ENCODE data around the gene CHST11.

Gene CHST11

DNA sequence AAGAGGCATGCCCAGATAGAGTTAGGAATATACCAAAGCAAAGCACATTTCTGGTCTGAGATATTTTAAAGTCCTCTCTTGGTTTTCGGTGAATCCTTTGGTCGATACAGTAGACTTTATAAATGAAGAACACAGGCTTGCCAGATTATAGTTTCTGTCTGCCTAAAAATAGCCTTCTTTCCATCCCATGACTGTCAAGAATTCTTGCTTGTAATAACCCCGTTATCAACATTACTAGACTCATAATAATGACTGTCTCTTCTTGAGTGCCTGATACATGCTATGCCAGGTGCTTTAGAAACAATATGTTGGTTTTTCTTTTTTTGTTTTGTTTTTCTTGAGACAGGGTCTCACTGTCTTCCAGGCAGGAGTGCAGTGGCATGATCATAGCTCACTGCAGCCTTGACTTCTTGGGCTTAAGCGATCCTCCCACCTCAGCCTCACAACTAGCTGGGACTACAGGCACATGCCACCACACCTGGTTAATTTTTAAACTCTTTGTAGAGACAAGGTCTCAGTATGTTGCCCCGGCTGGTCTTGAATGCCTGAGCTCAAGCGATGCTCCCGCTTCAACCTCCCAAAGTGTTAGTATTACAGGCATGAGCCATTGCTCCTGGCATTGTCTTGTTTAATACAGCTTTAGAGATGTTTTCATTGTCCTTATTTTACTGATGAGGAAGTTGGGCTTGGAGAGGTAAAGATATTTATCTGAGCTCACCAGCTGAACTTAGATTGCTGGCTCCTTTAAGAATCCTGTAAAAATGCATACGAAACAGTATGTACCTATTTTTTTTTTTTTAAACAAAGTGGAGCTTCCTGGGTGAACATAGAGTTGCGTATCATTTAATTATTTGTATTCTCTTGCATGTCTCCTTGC is 30.4 kb downstream of the CHST11 start:
- no peak for DNase-seq (ENCODE audit: low read depth)
- TF ChIP-seq, protein P1, sequence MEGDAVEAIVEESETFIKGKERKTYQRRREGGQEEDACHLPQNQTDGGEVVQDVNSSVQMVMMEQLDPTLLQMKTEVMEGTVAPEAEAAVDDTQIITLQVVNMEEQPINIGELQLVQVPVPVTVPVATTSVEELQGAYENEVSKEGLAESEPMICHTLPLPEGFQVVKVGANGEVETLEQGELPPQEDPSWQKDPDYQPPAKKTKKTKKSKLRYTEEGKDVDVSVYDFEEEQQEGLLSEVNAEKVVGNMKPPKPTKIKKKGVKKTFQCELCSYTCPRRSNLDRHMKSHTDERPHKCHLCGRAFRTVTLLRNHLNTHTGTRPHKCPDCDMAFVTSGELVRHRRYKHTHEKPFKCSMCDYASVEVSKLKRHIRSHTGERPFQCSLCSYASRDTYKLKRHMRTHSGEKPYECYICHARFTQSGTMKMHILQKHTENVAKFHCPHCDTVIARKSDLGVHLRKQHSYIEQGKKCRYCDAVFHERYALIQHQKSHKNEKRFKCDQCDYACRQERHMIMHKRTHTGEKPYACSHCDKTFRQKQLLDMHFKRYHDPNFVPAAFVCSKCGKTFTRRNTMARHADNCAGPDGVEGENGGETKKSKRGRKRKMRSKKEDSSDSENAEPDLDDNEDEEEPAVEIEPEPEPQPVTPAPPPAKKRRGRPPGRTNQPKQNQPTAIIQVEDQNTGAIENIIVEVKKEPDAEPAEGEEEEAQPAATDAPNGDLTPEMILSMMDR (IDR thresholded peaks at IDR 0.05; ENCODE audit: control insufficient read depth, insufficient read depth, low read depth, low read length, missing control alignments) = no peak
- no peak overlapping the region for H3K4me3 ChIP-seq (ENCODE audit: control insufficient read depth, low read depth, low read length)

DNA sequence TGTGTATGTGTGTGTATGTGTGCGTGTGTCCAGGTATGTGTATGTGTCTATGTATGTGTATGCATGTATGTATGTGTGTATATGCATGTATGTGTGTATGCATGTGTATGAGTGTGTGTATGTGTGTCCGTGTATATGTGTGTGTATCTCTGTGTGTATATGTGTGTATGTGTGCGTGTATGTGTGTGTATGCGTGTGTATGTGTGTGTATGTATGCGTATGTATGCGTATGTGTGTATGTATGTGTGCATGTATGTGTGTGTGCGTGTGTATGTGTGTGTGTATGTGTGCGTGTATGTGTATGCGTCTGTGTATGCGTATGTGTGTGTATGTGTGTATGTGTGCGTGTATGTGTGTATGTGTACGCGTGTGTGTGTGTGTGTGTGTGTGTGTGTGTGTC is 31.6 kb downstream of the CHST11 start:
- no peak overlapping the region for H3K4me3 ChIP-seq (ENCODE audit: control insufficient read depth, low read depth, low read length)
- no peak for DNase-seq (ENCODE audit: low read depth)
- TF ChIP-seq, protein P1 (IDR thresholded peaks at IDR 0.05; ENCODE audit: control insufficient read depth, insufficient read depth, low read depth, low read length, missing control alignments) = no peak

DNA sequence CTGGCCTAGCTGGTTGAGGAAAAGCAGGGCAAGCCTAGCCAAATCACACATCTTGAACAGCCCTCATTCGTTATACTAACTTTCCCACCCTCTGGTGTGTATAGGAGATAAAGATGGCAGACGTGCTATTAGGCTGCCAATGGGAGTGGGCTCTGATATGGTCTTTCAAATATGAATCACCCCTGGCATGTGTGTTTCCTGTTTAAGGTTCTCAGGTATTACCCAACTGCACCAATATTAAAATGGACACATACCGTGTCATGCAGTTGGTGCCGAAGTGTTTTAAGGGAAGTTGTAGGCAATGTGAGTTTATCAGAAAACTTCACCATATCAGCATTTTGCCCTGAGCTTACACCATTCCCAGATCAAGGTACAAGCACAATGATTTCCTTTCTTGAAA is 33.4 kb downstream of the CHST11 start:
- DNase-seq (ENCODE audit: low read depth) = no peak
- no peak overlapping the region for H3K4me3 ChIP-seq (ENCODE audit: control insufficient read depth, low read depth, low read length)
- TF ChIP-seq, protein P1 (IDR thresholded peaks at IDR 0.05; ENCODE audit: control insufficient read depth, insufficient read depth, low read depth, low read length, missing control alignments) = no peak

DNA sequence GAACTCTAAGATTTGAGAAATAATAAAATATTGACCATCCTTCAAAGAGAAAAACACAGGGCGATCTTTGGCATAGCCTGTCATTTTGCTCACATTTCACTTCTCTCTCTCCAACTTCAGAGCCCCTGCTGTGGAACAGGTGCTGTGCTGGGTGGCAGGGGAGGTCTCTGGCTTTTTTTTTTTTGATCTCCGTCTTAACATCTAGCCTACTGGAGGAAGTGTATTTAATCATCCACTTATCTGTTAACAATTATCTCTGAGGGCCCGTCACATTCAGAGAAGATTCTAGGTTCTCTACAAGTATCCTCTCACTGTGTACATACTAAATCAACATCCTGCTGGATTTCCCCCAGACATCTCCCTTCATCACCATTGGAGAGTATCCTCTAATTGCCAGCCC is 34.1 kb downstream of the CHST11 start:
- TF ChIP-seq, protein P1 (IDR thresholded peaks at IDR 0.05; ENCODE audit: control insufficient read depth, insufficient read depth, low read depth, low read length, missing control alignments) = no peak
- no peak for DNase-seq (ENCODE audit: low read depth)
- no peak overlapping the region for H3K4me3 ChIP-seq (ENCODE audit: control insufficient read depth, low read depth, low read length)

DNA sequence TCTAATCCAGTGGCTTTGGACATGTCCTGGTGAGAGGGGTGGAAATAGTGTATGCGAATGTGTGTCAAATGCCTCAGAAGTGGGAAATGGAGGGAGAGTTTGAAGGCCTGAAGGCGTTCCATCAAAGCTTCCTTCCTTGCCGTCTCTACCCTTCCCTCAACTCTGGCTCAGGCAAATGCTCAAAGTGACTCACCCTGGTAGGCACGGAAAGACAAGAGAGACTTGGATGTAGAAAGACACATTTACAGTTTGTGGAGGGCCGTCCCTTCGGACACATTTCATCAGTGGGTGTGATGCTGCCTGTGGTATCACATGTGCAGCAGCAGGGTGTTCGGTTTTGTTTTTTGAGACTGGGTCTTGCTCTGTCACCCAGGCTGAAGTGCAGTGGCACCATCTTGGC is 36.7 kb downstream of the CHST11 start:
- no peak for DNase-seq (ENCODE audit: low read depth)
- TF ChIP-seq, protein P1 (IDR thresholded peaks at IDR 0.05; ENCODE audit: control insufficient read depth, insufficient read depth, low read depth, low read length, missing control alignments) = no peak
- H3K4me3 ChIP-seq (ENCODE audit: control insufficient read depth, low read depth, low read length) = no peak overlapping the region

DNA sequence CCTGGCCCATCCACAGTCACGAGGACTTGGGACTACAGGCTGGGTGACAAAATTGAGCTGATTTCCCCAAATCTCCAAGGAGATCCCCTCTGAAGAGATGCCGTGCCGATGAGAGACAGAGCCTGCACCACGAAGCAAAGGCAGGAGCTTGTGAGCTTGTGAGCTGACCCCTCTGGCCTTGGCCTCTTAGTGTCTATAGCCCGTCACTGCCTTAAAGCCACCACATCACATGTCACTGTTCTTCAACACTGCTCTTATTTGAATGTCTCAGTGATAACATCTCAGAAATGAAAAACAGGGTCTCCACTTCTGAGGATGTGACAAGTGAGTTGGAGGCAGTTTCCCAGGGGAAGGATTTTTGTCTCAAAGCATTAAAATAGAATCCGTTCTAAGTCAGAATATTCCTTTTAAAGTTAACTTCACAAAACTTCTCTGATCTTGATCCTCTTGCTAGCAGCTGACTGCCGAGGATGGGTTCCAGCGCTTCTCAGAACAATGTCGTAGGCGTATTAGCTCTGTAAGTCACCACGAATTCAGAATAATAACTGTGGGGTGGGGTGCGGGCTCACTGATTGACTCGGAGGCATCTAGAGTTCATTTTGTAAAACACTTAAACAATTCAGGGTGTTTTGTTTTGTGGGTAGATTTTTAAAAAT is 37.5 kb downstream of the CHST11 start:
- no peak for DNase-seq (ENCODE audit: low read depth)
- TF ChIP-seq, protein P1 (IDR thresholded peaks at IDR 0.05; ENCODE audit: control insufficient read depth, insufficient read depth, low read depth, low read length, missing control alignments) = no peak
- H3K4me3 ChIP-seq (ENCODE audit: control insufficient read depth, low read depth, low read length) = no peak overlapping the region
